ENCODE data around the gene RADIL. TPM values are rescaled to one million over a fixed set of nuclear protein-coding genes. Genes with fewer than 3 reads are reported as not detected.

Gene RADIL
- polyA plus RNA-seq, 3 donors, result not detected

DNA sequence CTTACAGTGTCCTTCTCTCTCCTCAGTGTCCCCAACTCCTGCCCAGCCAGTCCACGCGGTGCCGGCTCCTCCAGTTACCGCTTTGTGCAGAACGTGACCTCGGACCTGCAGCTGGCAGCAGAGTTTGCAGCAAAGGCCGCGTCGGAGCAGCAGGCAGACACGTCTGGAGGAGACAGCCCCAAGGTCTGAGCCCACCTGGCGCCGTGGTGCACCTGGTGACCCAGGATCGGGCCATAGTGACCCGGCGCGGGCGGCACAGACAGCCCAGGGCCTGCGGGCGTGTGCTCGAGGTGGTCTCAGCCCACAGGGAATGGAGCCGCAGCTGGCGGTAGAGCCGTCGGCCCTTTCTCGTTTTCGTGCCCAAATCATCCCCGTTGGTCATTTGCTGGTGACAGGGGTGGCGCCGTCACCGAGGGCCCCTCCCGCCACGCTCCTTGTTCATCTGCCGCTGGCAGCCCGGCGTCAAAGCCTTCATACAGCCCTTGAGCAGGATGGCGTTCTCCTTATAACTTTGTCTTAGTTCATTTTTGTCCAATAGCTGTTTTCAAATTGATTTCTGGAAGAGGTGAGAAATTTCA lies 129.0 kb downstream of the RADIL start:
- H3K4me3 ChIP-seq (replicated peaks in 1 of 3; ENCODE audit: low read depth in 2 of 3, low read length in 3 of 3), result no peak overlapping the region
- 98% methylated on average over 35 of the region's 36 CpGs for WGBS (ENCODE audit: insufficient coverage)
- DNase-seq, result no peak
- H4K20me1 ChIP-seq (ENCODE audit: insufficient read depth, low read length), result peaks cover 39% of the 10 kb centered on the region
- TF ChIP-seq, protein P1, sequence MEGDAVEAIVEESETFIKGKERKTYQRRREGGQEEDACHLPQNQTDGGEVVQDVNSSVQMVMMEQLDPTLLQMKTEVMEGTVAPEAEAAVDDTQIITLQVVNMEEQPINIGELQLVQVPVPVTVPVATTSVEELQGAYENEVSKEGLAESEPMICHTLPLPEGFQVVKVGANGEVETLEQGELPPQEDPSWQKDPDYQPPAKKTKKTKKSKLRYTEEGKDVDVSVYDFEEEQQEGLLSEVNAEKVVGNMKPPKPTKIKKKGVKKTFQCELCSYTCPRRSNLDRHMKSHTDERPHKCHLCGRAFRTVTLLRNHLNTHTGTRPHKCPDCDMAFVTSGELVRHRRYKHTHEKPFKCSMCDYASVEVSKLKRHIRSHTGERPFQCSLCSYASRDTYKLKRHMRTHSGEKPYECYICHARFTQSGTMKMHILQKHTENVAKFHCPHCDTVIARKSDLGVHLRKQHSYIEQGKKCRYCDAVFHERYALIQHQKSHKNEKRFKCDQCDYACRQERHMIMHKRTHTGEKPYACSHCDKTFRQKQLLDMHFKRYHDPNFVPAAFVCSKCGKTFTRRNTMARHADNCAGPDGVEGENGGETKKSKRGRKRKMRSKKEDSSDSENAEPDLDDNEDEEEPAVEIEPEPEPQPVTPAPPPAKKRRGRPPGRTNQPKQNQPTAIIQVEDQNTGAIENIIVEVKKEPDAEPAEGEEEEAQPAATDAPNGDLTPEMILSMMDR (IDR thresholded peaks at IDR 0.05), result no peak
- peaks cover 60 to 78% of the 10 kb centered on the region in 2 donors for H3K36me3 ChIP-seq (replicated peaks in 1 of 2; ENCODE audit: control insufficient read depth in 1 of 2, insufficient read depth in 2 of 2, low read length in 2 of 2)
- no peaks in the 10 kb centered on the region for H3K9me3 ChIP-seq (replicated peaks in 1 of 2; ENCODE audit: control insufficient read depth in 1 of 2, insufficient read depth in 1 of 2, low read length in 2 of 2)
- H3K36me3 Mint-ChIP-seq, result peaks cover 45 to 71% of the 10 kb centered on the region in 2 donors
- H2AFZ ChIP-seq (ENCODE audit: insufficient read depth, low read depth, low read length, poor library complexity, severe bottlenecking), result no peak overlapping the region
- H3K27me3 Mint-ChIP-seq (ENCODE audit: low read depth in 3 of 3), result peaks cover 0 to 1% (median 0%) of the 10 kb centered on the region in 3 donors
- H3K4me1 Mint-ChIP-seq, result peaks cover 5% of the 10 kb centered on the region
- intact Hi-C loops (cut with micrococcal nuclease), result loop anchor here (1.0 to 10.0 kb wide), 3 partner anchors 72 to 143 kb away; partner anchors contain the start of gene FOXK1 (in 1 of the 2)
- no peak overlapping the region for H3K27ac ChIP-seq (ENCODE audit: low read depth in 1 of 2, low read length in 2 of 2)
- no peaks in the 10 kb centered on the region for H3K4me1 ChIP-seq (ENCODE audit: control insufficient read depth in 1 of 2, insufficient read depth in 2 of 2, low read length in 2 of 2)
- no peaks in the 10 kb centered on the region for H3K27me3 ChIP-seq (ENCODE audit: control insufficient read depth in 2 of 2, insufficient read depth in 2 of 2, low read length in 2 of 2)
- no peak overlapping the region for H3K4me3 Mint-ChIP-seq
- H3K9ac ChIP-seq (ENCODE audit: insufficient read depth, low read length, poor library complexity, severe bottlenecking), result no peak overlapping the region
- H3K9me3 Mint-ChIP-seq, result peaks cover 0 to 3% (median 0%) of the 10 kb centered on the region in 7 donors
- no peak overlapping the region for H3K4me2 ChIP-seq (replicated peaks; ENCODE audit: extremely low read depth, low read length, poor library complexity, severe bottlenecking)
- peak overlapping the region in 1 of 7 donors; percentile 63 for H3K27ac Mint-ChIP-seq
- H3K79me2 ChIP-seq (ENCODE audit: insufficient read depth, low read length), result peaks cover 48% of the 10 kb centered on the region

DNA sequence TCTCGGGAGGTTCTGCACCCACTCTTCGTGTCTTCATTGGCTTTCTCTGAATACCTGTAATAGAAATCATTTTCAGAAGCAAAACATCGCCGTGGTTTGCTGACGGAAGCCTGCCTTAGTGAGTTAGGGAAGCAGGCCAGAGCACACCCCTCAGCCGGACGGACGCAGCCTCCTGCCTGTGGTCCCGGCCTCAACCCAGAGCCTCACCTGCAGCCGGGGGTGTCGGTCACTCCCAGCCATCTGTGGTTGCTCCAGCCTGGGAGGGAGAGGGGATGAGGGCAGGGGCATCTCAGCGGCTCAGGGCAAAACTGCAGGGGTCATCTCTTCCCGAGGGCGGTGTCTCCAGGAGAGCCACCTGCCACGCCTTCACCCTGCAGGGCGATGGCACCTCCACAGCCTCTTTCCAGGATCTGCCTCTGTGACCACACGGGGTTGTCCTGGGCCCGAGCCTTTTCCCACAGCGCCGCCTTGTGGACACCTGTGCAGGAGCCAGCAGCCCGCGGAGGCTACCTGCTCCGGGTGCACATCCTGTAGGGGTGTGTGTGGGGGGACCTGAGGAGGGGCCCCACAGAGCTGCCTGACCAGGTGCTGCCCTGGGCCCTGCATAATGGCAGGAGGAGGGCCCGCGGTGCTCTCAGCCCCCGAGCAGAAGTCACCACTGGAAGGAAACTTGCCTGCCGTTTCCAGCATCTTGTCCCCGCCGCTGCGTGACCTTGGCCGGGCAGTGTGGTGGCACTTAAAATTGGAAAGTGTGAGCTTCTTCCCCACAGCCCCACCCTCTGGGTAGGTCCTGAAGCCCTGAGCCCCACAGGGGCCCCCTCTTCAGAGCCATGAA lies 129.7 kb downstream of the RADIL start:
- Mint-ChIP-seq H3K27me3 (ENCODE audit: low read depth in 3 of 3) (peaks cover 0 to 1% (median 0%) of the 10 kb centered on the region in 3 donors), H3K4me1 (peaks cover 5% of the 10 kb centered on the region), H3K9me3 (peaks cover 0 to 3% (median 0%) of the 10 kb centered on the region in 7 donors), H3K4me3 (no peak overlapping the region), H3K27ac (peak overlapping the region in 1 of 7 donors; percentile 63), H3K36me3 (peaks cover 44 to 68% of the 10 kb centered on the region in 2 donors)
- Histone ChIP-seq H2AFZ (ENCODE audit: insufficient read depth, low read depth, low read length, poor library complexity, severe bottlenecking) (no peak overlapping the region), H4K20me1 (ENCODE audit: insufficient read depth, low read length) (peaks cover 46% of the 10 kb centered on the region), H3K4me2 (replicated peaks; ENCODE audit: extremely low read depth, low read length, poor library complexity, severe bottlenecking) (no peak overlapping the region), H3K27me3 (ENCODE audit: control insufficient read depth in 2 of 2, insufficient read depth in 2 of 2, low read length in 2 of 2) (no peaks in the 10 kb centered on the region), H3K36me3 (replicated peaks in 1 of 2; ENCODE audit: control insufficient read depth in 1 of 2, insufficient read depth in 2 of 2, low read length in 2 of 2) (peaks cover 55 to 78% of the 10 kb centered on the region in 2 donors), H3K9ac (ENCODE audit: insufficient read depth, low read length, poor library complexity, severe bottlenecking) (no peak overlapping the region), H3K9me3 (replicated peaks in 1 of 2; ENCODE audit: control insufficient read depth in 1 of 2, insufficient read depth in 1 of 2, low read length in 2 of 2) (no peaks in the 10 kb centered on the region), H3K79me2 (ENCODE audit: insufficient read depth, low read length) (peaks cover 55% of the 10 kb centered on the region), H3K27ac (ENCODE audit: low read depth in 1 of 2, low read length in 2 of 2) (no peak overlapping the region), H3K4me1 (ENCODE audit: control insufficient read depth in 1 of 2, insufficient read depth in 2 of 2, low read length in 2 of 2) (no peaks in the 10 kb centered on the region), H3K4me3 (replicated peaks in 1 of 3; ENCODE audit: low read depth in 2 of 3, low read length in 3 of 3) (no peak overlapping the region)
- intact Hi-C loops (cut with micrococcal nuclease), result loop anchor here in 1 of 2 donors (2.0 to 10.0 kb wide), 3 partner anchors 72 to 139 kb away; partner anchors contain the start of gene FOXK1
- TF ChIP-seq, protein P1 (IDR thresholded peaks at IDR 0.05), result peak; percentile 96
- DNase-seq, result peak; percentile 62 to 72 (median 65)
- 40% methylated on average over 22 of the region's 31 CpGs for WGBS (ENCODE audit: insufficient coverage)
